Uterus (tissue), 2 donors: ENCODE measurements around the gene CRIM1.

Source experiments
- CTCF ChIP-seq, 4 experiments: fragments of 200-600 bp in 2 of 4; fragments of 450-650 bp in 2 of 4; sonication (generic) in 2 of 4; IDR thresholded peaks; one replicate each; pipeline ENCODE4 v1.5.1; 2016 to 2019; ENCODE audit warnings: antibody characterized with exemption in 4 of 4, mild to moderate bottlenecking in 2 of 4, moderate library complexity in 1 of 4
- POLR2A ChIP-seq, 2 donors: fragments of 450-650 bp; IDR thresholded peaks; one replicate each; pipeline ENCODE4 v1.6.1; 2016; ENCODE audit warnings: antibody characterized with exemption in 2 of 2, mild to moderate bottlenecking in 1 of 2, moderate library complexity in 1 of 2

- TF ChIP-seq POLR2A (IDR thresholded peaks at IDR 0.05) (no peak), CTCF (IDR thresholded peaks at IDR 0.05) (no peak)
These were observed 182.8 kb downstream of the CRIM1 start for GRCh38 chr2:36538335-36538734.
